GM18517 (cell line): ENCODE data around the gene REL.
"Not testable (repeated sequence)": the region's sequence is repeated elsewhere in the genome, so short reads cannot be mapped to it uniquely, and the experiment has no call there.

Source experiments
- ATAC-seq: cut with Tn5 transposase; IDR thresholded peaks from one replicate; pipeline ENCODE4 v1.9.1; 2021; ENCODE audit warnings: mild to moderate bottlenecking, moderate library complexity; ENCODE audit not compliant: unreplicated experiment

The REL gene

GRCh38 chr2:60867007-60867406 lies 14.4 kb upstream of the REL start:
- no peak for ATAC-seq

GRCh38 chr2:60867848-60868247 lies 13.5 kb upstream of the REL start:
- ATAC-seq, result no peak

DNA sequence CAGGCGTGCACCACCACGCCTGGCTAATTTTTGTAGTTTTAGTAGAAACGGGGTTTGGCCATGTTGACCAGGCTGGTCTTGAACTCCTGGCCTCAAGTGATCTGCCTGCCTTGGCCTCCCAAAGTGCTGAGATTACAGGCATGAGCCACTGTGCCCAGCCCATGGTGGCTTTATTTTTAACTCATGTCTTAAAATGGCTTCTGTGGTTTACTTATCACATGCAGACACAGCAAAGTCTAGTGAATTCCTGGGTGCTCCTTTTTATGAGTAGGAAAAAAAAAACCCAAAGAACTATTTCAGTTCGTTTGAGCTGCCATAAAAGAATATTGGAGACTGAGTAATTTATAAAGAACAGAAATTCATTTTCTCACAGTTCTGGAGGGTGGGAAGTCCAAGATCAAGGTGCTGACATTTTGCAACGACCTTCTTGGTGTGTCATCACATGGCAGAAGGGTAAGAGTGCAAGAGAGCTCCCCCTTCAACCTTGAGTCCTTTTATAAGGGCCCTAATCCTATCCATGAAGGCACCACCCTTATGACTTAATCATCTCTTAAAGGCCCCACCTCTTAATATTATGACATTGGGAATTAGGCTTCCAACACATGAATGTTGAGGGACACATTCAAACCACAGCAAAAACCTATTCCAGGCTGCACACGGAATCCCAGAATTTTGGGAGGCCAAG lies 12.6 kb upstream of the REL start:
- no peak for ATAC-seq

DNA sequence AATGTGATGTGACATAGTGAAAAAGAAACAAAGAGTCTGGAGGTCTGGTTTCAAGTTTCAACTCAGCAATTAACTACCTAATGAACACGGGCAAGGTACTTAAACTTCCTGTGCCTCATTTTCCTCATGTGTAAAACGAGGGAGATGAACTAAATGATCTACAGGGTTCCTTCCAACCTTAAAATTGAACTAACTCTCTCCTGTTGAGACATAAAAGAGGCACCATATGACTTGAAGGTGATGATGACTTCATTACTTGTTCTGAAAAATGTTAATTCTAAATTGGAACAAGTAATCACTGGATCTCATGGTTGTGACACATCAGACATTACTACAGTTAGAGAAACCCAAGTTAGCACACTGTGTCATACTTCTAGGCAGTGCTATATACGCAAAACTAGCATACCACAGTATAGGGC lies 8.9 kb upstream of the REL start:
- ATAC-seq, result no peak

- peak; percentile 87 for ATAC-seq
Observed at GRCh38 chr2:60873381-60873780, 8.0 kb upstream of the REL start.

DNA sequence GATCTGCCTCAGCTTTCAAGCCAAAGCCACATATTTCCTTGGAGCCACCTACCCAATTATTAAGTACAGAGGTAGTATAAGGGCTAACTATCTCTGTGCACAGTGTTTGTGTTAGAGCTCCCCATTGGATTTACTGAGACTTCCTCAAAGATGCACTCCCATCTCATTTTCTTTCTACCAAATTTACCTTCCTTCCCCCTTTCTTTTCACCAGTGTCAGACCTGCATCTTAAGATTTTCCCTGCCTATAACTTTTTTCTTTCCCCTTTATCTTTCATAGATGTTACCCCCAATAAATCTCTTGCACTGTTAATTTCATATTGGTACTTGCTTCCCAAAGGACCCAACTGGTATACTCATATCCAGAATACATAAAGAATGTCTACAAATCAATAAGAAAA lies 5.9 kb upstream of the REL start:
- ATAC-seq, result no peak

GRCh38 chr2:60880643-60881046 lies 729 bp upstream of the REL start:
- ATAC-seq, result peak; percentile 0

GRCh38 chr2:60882971-60883753 lies 1.8 kb downstream of the REL start:
- ATAC-seq, result peak; percentile 46

DNA sequence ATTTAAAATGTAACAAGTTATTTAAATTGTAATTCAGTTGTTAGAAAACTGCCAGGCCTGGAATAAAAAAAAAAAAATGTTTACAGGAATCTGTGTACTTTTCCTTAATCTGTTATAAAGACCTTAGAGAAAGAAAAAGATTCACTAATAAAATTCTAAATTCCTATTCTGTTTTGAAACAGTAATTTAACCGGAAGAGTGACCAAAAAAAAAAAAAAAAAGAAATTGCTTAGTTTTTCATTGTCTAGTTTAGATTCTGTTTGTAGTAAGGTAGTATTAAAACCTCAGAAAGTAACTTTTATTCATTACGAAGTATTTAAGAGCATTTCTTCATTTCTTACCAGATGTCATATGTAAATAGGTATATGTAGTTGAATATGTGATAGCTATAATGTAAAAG lies 2.5 kb downstream of the REL start:
- ATAC-seq, result no peak

DNA sequence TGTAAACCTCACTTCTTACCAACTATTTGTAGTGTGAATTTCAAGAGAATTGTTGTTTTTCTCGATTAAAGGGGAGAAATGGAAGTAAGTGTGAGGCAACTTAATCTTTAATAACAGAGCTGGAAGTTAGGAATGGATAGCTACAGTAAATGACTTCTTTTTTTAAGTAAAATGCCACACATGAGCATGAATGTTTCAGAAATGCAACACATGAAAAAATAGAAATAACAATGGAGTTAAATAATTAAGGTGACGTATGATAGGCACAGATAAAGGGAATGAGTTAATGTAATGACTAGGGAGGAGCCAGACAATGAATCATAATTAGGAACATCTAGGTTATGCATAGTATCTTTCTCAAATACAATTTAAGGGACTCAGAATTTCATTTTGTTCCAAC lies 3.4 kb downstream of the REL start:
- ATAC-seq, result no peak

DNA sequence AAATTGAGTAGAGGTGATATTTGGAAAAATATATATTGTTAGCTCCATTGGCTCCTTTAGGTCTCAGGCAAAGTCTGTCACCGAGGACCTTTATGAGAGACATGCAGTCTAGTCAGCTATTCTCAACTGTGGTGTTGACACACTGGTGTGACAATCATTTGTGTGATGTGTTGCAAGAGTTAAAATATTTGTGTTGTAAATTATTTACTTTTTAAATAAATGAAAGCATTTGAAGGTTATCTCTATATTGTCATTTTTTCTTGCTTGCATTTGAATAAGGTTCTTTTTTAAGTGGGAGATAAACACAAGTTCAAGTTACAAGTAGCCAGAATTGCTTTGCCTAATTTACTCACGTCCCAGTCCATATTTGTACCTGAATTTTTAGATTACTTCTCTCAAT lies 4.3 kb downstream of the REL start:
- no peak for ATAC-seq

DNA sequence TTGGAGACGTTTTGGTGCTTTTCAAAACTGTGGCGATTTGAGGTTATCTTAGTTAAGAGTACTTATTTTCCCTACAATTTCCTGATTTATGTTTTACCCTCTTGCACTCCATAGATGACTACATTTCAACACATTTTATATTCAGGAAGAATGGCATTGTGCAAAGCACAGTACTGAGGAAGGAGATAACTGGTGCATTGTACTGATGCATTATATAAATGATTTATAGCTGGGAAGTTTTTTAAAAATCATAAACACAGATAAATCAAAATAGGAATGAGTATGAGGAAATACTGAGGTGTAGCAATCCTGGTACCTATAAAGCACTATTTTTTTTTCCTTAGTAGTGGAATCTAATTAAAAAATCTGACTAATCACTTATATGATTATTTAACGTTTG lies 5.6 kb downstream of the REL start:
- no peak for ATAC-seq

DNA sequence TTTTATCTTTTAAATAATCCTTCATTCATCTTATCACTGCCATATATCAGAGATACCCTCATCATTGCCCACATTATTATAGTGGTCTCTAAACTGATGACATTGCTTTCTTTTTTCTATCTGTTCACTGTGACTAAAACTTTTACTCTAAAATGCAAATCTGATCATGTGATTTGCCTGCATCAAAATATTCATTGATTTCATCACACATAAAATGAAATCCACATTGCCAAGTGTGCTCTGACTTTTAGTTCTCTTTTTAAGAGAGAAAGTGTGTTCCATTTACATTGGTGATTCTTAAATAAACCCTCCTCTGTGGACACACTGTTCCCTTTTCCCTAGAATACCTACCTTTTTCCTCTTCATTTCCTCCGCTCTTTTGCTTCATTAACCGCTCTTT lies 7.5 kb downstream of the REL start:
- ATAC-seq, result no peak

DNA sequence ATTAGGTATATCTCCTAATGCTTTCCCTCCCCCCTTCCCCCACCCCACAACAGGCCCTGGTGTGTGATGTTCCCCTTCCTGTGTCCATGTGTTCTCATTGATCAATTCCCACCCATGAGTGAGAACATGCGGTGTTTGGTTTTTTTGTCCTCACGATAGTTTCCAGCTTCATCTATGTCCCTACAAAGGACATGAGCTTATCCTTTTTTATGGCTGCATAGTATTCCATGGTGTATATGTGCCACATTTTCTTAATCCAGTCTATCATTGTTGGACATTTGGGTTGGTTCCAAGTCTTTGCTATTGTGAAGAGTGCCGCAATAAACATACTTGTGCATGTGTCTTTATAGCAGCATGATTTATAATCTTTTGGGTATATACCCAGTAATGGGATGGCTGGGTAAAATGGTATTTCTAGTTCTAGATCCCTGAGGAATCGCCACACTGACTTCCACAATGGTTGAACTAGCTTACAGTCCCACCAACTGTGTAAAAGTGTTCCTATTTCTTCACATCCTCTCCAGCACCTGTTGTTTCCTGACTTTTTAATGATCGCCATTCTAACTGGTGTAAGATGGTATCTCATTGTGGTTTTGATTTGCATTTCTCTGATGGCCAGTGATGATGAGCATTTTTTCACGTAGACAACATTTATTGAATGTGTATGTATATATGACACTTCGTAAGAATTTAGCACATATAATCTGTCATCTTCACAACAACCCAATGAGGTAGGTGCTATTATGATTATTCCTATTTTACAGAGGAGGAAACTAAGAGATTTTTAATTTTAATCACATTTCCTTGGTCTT lies 8.4 kb downstream of the REL start:
- ATAC-seq, result not testable (repeated sequence)

GRCh38 chr2:60890393-60890707 lies 9.0 kb downstream of the REL start:
- ATAC-seq, result no peak

DNA sequence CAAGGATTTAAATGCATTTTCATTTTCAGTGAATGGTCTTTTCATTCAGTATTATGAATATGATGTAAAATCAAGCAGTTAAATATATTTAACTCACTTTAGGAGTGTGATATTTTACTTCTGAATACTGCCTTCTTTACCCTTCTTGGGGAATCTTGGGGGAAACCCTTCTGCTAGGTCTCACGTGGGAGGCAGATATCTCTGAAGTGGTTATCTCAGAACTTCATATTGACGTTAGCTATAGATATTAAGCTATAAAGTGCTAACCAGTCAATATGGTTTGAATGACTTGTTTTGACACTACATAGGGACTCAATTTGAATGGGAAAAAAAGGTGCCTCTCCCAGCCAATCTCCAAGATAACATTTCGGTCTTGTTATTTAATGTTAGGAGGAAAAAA lies 9.8 kb downstream of the REL start:
- ATAC-seq, result no peak

- ATAC-seq, result no peak
Observed at GRCh38 chr2:60898567-60898966, 17.2 kb downstream of the REL start.

- ATAC-seq, result no peak
Observed at GRCh38 chr2:60899230-60899891, 18.0 kb downstream of the REL start.

GRCh38 chr2:60899892-60900249 lies 18.5 kb downstream of the REL start:
- ATAC-seq, result no peak

DNA sequence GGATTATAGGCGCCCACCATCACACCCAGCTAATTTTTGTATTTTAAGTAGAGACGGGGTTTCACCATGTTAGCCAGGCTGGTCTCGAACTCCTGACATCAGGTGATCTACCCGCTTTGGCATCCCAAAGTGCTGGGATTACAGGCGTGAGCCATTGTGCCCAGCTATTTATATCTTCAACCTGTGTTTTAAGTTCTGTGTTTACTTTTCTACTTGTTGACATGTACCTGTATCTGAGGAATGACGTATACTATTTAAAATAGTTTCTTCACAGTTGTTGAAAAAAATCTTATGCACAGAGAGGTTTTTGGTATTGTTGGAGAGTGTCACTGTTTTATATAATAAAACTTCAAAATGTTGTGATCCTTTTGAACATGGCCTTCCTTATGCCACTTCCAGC lies 19.9 kb downstream of the REL start:
- ATAC-seq, result not testable (repeated sequence)

DNA sequence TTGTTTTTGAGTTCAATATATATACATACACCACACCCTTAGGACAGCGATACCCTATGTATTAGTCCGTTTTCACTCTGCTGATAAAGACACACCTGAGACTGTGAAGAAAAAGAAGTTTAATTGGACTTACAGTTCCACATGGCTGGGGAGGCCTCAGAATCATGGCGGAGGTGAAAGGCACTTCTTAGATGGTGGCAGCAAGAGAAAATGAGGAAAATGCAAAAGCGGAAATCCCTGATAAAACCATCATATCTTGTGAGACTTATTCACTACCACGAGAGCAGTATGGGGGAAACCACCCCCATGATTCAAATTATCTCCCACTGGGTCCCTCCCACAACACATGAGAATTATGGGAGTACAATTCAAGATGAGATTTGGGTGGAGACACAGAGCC lies 24.5 kb downstream of the REL start:
- not testable (repeated sequence) for ATAC-seq
